Ishikawa (cell line): ENCODE results near the gene TMEM37.

Experiments
- CREB1 ChIP-seq: IDR thresholded peaks from 2 replicates; pipeline ENCODE4 v1.6.1; 2012; ENCODE audit warnings: low read depth
- TF ChIP-seq, protein P1 (sequence below): IDR thresholded peaks from 2 replicates; pipeline ENCODE4 v1.6.1; 2012; ENCODE audit warnings: low read depth, mild to moderate bottlenecking

DNA sequence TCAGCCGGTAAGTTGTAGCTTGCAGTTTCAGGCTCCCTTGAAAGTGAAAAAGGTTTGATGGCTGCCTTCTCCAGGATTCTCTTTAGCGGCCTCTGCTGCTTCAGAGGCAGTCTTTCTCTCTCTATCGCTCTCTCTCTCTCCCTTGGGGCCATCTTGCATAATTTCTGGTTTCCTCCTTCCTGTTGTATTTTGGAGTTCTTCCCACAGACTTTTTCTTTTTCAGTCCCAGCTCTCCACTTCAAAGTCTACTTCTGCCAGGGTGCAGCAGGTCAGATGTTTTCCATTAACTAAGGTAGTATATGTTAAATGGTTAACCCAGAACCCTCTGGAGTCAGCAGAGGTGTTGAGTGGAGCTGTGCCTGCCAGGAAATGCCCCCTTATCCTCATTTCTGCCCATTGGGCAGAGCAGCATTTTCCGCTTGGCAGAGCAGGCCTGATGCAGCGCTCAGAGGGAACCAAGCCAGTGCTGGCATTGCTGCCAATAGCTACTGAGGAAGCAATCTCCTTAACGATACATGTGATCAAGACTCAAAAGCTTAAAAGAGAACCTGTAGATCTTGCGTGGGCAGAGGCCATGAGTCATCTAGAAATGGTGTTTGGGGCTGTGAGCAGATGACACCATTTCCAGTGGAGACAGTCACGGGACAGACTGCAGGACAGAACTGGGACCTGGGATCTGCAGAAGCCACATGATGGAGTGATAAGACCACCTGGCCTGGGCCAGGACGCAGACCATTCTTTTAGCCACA lies 44.1 kb upstream of the TMEM37 start:
- no peak for TF ChIP-seq CREB1
- TF ChIP-seq, protein P1, sequence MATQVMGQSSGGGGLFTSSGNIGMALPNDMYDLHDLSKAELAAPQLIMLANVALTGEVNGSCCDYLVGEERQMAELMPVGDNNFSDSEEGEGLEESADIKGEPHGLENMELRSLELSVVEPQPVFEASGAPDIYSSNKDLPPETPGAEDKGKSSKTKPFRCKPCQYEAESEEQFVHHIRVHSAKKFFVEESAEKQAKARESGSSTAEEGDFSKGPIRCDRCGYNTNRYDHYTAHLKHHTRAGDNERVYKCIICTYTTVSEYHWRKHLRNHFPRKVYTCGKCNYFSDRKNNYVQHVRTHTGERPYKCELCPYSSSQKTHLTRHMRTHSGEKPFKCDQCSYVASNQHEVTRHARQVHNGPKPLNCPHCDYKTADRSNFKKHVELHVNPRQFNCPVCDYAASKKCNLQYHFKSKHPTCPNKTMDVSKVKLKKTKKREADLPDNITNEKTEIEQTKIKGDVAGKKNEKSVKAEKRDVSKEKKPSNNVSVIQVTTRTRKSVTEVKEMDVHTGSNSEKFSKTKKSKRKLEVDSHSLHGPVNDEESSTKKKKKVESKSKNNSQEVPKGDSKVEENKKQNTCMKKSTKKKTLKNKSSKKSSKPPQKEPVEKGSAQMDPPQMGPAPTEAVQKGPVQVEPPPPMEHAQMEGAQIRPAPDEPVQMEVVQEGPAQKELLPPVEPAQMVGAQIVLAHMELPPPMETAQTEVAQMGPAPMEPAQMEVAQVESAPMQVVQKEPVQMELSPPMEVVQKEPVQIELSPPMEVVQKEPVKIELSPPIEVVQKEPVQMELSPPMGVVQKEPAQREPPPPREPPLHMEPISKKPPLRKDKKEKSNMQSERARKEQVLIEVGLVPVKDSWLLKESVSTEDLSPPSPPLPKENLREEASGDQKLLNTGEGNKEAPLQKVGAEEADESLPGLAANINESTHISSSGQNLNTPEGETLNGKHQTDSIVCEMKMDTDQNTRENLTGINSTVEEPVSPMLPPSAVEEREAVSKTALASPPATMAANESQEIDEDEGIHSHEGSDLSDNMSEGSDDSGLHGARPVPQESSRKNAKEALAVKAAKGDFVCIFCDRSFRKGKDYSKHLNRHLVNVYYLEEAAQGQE = no peak
